WTC11 (cell line): Measurements from ENCODE around the gene TDRD1. TPM values are rescaled to one million over a fixed set of nuclear protein-coding genes. Genes with fewer than 3 reads are reported as not detected.

Source experiments
- ATAC-seq: fragments of 200-7000 bp; cut with Tn5 transposase; 2 replicates; pipeline ENCODE4 v1.10.0; 2021; ENCODE audit warnings: mild to moderate bottlenecking, moderate library complexity
- CTCF ChIA-PET: fragments of 300-600 bp; sonication (Branson Sonifier 250); formaldehyde crosslinking; loops from one replicate; lab custom pipeline; 2021; ENCODE audit warnings: antibody characterized with exemption; lab: Charles Lee
- POLR2A ChIA-PET: fragments of 350-600 bp; sonication (Branson Sonifier 250); formaldehyde crosslinking; loops from one replicate; lab custom pipeline; 2021; ENCODE audit warnings: antibody characterized with exemption; lab: Charles Lee
- DNase-seq: peaks from one replicate; pipeline ENCODE4 v3.0.0; 2021; ENCODE audit warnings: low spot score
- H3K27ac Mint-ChIP-seq: 2 replicates; pipeline ENCODE4 v1.8.0; 2021; ENCODE audit warnings: mixed read lengths
- H3K27me3 Mint-ChIP-seq: 2 replicates; pipeline ENCODE4 v1.8.0; 2021; ENCODE audit warnings: low read depth, mild to moderate bottlenecking, moderate library complexity, mixed read lengths
- H3K36me3 Mint-ChIP-seq: 2 replicates; pipeline ENCODE4 v1.8.0; 2021; ENCODE audit warnings: mixed read lengths
- H3K4me1 Mint-ChIP-seq: 2 replicates; pipeline ENCODE4 v1.8.0; 2022; ENCODE audit warnings: mixed read lengths
- H3K4me3 Mint-ChIP-seq: 2 replicates; pipeline ENCODE4 v1.8.0; 2021; ENCODE audit warnings: mild to moderate bottlenecking, moderate library complexity, mixed read lengths
- H3K9me3 Mint-ChIP-seq: 2 replicates; pipeline ENCODE4 v1.8.0; 2021; ENCODE audit warnings: mixed read lengths
- CREB1 ChIP-seq: sonication (generic); formaldehyde crosslinking; IDR thresholded peaks from 2 replicates; pipeline ENCODE4 v1.8.0; 2023; ENCODE audit warnings: mild to moderate bottlenecking, missing genetic modification reagents
- CREM ChIP-seq: sonication (generic); formaldehyde crosslinking; IDR thresholded peaks from 2 replicates; pipeline ENCODE4 v1.8.1; 2022; ENCODE audit warnings: mild to moderate bottlenecking, missing genetic modification reagents, moderate library complexity
- CTCF ChIP-seq: fragments of 200-600 bp; IDR thresholded peaks from 2 replicates; pipeline ENCODE4 v1.8.0; 2022; ENCODE audit warnings: antibody characterized with exemption
- ETV6 ChIP-seq: sonication (generic); formaldehyde crosslinking; IDR thresholded peaks from 2 replicates; pipeline ENCODE4 v1.8.1; 2022; ENCODE audit warnings: mild to moderate bottlenecking, missing genetic modification reagents
- FOXJ3 ChIP-seq: sonication (generic); formaldehyde crosslinking; IDR thresholded peaks from 2 replicates; pipeline ENCODE4 v1.9.0; 2021; ENCODE audit warnings: missing genetic modification reagents, mild to moderate bottlenecking, borderline replicate concordance
- GABPB1 ChIP-seq: sonication (generic); formaldehyde crosslinking; IDR thresholded peaks from 2 replicates; pipeline ENCODE4 v1.8.1; 2023; ENCODE audit warnings: mild to moderate bottlenecking, missing genetic modification reagents
- IRF1 ChIP-seq: sonication (generic); formaldehyde crosslinking; IDR thresholded peaks from 2 replicates; pipeline ENCODE4 v1.8.0; 2023; ENCODE audit warnings: missing genetic modification reagents
- IRF2 ChIP-seq: sonication (generic); formaldehyde crosslinking; IDR thresholded peaks from 2 replicates; pipeline ENCODE4 v1.8.0; 2022; ENCODE audit warnings: low read depth, missing genetic modification reagents, borderline replicate concordance
- JUN ChIP-seq: sonication (generic); formaldehyde crosslinking; IDR thresholded peaks from 2 replicates; pipeline ENCODE4 v1.8.0; 2023; ENCODE audit warnings: mild to moderate bottlenecking, missing genetic modification reagents
- MAX ChIP-seq: sonication (generic); formaldehyde crosslinking; IDR thresholded peaks from 2 replicates; pipeline ENCODE4 v1.8.0; 2022; ENCODE audit warnings: mild to moderate bottlenecking, missing genetic modification reagents
- NFATC4 ChIP-seq: fragments of 250-450 bp; sonication (Bioruptor Pico); IDR thresholded peaks from 2 replicates; pipeline ENCODE4 v1.9.0; 2021; ENCODE audit warnings: mild to moderate bottlenecking
- NFE2L1 ChIP-seq: sonication (generic); formaldehyde crosslinking; IDR thresholded peaks from 2 replicates; pipeline ENCODE4 v1.8.1; 2023; ENCODE audit warnings: missing genetic modification reagents
- NFYB ChIP-seq: sonication (generic); formaldehyde crosslinking; conservative IDR thresholded peaks from 2 replicates; pipeline ENCODE4 v1.8.0; 2022; ENCODE audit warnings: low read depth, missing genetic modification reagents
- NR3C1 ChIP-seq: sonication (generic); formaldehyde crosslinking; conservative IDR thresholded peaks from 2 replicates; pipeline ENCODE4 v1.8.1; 2023; ENCODE audit warnings: low read depth, mild to moderate bottlenecking, missing genetic modification reagents
- OVOL2 ChIP-seq: fragments of 250-450 bp; sonication (Bioruptor Pico); IDR thresholded peaks from 2 replicates; pipeline ENCODE4 v1.9.0; 2021; ENCODE audit warnings: mild to moderate bottlenecking, borderline replicate concordance
- TEAD1 ChIP-seq: sonication (generic); formaldehyde crosslinking; IDR thresholded peaks from 2 replicates; pipeline ENCODE4 v1.8.0; 2022; ENCODE audit warnings: mild to moderate bottlenecking, missing genetic modification reagents
- ZNF138 ChIP-seq: sonication (generic); formaldehyde crosslinking; conservative IDR thresholded peaks from 2 replicates; pipeline ENCODE4 v1.8.1; 2022; ENCODE audit warnings: mild to moderate bottlenecking, moderate library complexity, missing genetic modification reagents
- ZNF219 ChIP-seq: sonication (generic); formaldehyde crosslinking; IDR thresholded peaks from 2 replicates; pipeline ENCODE4 v1.8.0; 2023; ENCODE audit warnings: missing genetic modification reagents, mild to moderate bottlenecking, borderline replicate concordance
- ZNF396 ChIP-seq: fragments of 250-450 bp; sonication (Bioruptor Pico); IDR thresholded peaks from 2 replicates; pipeline ENCODE4 v1.8.0; 2021; ENCODE audit warnings: mild to moderate bottlenecking, moderate library complexity, borderline replicate concordance
- total RNA-seq: library from RNA; stranded (reverse); gene quantifications from 3 replicates; pipeline ENCODE4 v1.2.3, GENCODE V29; 2021
- TF ChIP-seq, protein P1 (sequence below): sonication (generic); formaldehyde crosslinking; IDR thresholded peaks from 2 replicates; pipeline ENCODE4 v1.8.1; 2023; ENCODE audit warnings: mild to moderate bottlenecking, missing genetic modification reagents
- TF ChIP-seq, protein P2 (sequence below): sonication (generic); formaldehyde crosslinking; IDR thresholded peaks from 2 replicates; pipeline ENCODE4 v1.8.1; 2022; ENCODE audit warnings: low read depth, mild to moderate bottlenecking, moderate library complexity, missing genetic modification reagents, borderline replicate concordance
- TF ChIP-seq, protein P3 (sequence below): fragments of 250-450 bp; sonication (Bioruptor Pico); IDR thresholded peaks from 2 replicates; pipeline ENCODE4 v2.1.2; 2022; ENCODE audit warnings: mild to moderate bottlenecking, moderate library complexity

TDRD1 gene
- total RNA-seq, 1 experiment from 2014 or later = 0.70 TPM

GRCh38 chr10:114274616-114275453 lies 95.7 kb downstream of the TDRD1 start (continued):
- TF ChIP-seq, protein P1, sequence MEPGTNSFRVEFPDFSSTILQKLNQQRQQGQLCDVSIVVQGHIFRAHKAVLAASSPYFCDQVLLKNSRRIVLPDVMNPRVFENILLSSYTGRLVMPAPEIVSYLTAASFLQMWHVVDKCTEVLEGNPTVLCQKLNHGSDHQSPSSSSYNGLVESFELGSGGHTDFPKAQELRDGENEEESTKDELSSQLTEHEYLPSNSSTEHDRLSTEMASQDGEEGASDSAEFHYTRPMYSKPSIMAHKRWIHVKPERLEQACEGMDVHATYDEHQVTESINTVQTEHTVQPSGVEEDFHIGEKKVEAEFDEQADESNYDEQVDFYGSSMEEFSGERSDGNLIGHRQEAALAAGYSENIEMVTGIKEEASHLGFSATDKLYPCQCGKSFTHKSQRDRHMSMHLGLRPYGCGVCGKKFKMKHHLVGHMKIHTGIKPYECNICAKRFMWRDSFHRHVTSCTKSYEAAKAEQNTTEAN (CRISPR knock-in tag) = no peak
- TF ChIP-seq TEAD1 (CRISPR knock-in tag) (no peak), OVOL2 (no peak), ETV6 (CRISPR knock-in tag) (no peak), NR3C1 (CRISPR knock-in tag) (no peak)
- TF ChIP-seq, all 79 proteins: peak for 0

DNA sequence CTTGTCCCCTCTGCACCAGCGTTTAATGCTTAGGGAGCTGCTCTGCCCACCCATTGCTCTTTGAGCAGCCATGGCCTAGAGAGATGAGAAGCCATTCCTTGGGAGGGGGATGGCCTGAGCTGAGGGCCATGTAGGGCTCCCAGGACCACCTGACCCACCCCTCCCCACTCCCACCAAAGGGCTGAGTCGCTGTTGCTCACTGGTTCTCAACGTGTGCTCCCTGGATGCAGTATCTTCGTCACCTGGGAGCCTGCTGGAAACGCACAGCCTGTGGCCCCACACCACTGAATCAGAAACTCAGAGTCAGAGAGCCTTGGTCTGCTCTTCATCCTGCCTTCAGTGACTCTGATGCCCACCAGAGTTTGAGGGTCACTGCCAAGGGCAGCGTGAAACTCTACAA lies 96.9 kb downstream of the TDRD1 start:
- Mint-ChIP-seq H3K27me3 (no peaks in the 10 kb centered on the region), H3K4me1 (no peaks in the 10 kb centered on the region), H3K9me3 (no peaks in the 10 kb centered on the region), H3K27ac (no peak overlapping the region), H3K36me3 (no peaks in the 10 kb centered on the region), H3K4me3 (no peak overlapping the region)
- ATAC-seq (no peak), DNase-seq (no peak)
- TF ChIP-seq CREM (CRISPR knock-in tag) (no peak), IRF2 (CRISPR knock-in tag) (no peak), CTCF (no peak), IRF1 (CRISPR knock-in tag) (no peak), JUN (CRISPR knock-in tag) (no peak), CREB1 (no peak), NFYB (CRISPR knock-in tag) (no peak), MAX (CRISPR knock-in tag) (no peak), ZNF219 (CRISPR knock-in tag) (no peak), NFE2L1 (CRISPR knock-in tag) (no peak), FOXJ3 (CRISPR knock-in tag) (no peak), NFATC4 (CRISPR knock-in tag) (no peak), GABPB1 (CRISPR knock-in tag) (no peak), ZNF138 (CRISPR knock-in tag) (no peak), ZNF396 (CRISPR knock-in tag) (no peak)
- TF ChIP-seq, protein P2, sequence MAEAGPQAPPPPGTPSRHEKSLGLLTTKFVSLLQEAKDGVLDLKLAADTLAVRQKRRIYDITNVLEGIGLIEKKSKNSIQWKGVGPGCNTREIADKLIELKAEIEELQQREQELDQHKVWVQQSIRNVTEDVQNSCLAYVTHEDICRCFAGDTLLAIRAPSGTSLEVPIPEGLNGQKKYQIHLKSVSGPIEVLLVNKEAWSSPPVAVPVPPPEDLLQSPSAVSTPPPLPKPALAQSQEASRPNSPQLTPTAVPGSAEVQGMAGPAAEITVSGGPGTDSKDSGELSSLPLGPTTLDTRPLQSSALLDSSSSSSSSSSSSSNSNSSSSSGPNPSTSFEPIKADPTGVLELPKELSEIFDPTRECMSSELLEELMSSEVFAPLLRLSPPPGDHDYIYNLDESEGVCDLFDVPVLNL (CRISPR knock-in tag) = no peak
- TF ChIP-seq, protein P3, sequence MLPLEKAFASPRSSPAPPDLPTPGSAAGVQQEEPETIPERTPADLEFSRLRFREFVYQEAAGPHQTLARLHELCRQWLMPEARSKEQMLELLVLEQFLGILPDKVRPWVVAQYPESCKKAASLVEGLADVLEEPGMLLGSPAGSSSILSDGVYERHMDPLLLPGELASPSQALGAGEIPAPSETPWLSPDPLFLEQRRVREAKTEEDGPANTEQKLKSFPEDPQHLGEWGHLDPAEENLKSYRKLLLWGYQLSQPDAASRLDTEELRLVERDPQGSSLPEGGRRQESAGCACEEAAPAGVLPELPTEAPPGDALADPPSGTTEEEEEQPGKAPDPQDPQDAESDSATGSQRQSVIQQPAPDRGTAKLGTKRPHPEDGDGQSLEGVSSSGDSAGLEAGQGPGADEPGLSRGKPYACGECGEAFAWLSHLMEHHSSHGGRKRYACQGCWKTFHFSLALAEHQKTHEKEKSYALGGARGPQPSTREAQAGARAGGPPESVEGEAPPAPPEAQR (CRISPR knock-in tag) = no peak
- CTCF ChIA-PET = no interaction called here
- POLR2A ChIA-PET = no interaction called here
